ENCODE measurements around the gene CFAP61. TPM values are rescaled to one million over a fixed set of nuclear protein-coding genes. Genes with fewer than 3 reads are reported as not detected.

The CFAP61 gene
- polyA plus RNA-seq, 1 of the 3 experiments (the other 2 are of a cell fraction): 0.26 TPM

GRCh38 chr20:20078041-20078440 lies 25.7 kb downstream of the CFAP61 start:
- ChIA-PET CTCF (interaction anchor here (1.2 kb wide), 1 partner anchor 159 kb away, joined by 5 read pairs; no protein-coding TSS in a partner anchor), POLR2A (no interaction called here)

More at GRCh38 chr20:20078041-20078440, 25.7 kb downstream of the CFAP61 start:
- Histone ChIP-seq H3K9me3 (no peaks in the 10 kb centered on the region), H3K9ac (no peak overlapping the region), H3K27me3 (ENCODE audit: insufficient read depth) (peaks cover 4% of the 10 kb centered on the region; the same call in 1 of the 2 replicates), H3K4me1 (ENCODE audit: control insufficient read depth in 1 of 2, insufficient read depth in 2 of 2, low read depth in 1 of 2, low read length in 1 of 2) (no peaks in the 10 kb centered on the region), H2AFZ (ENCODE audit: low read depth) (no peak overlapping the region), H3F3A (replicated peaks; ENCODE audit: insufficient read depth) (no peaks in the 10 kb centered on the region), H3K36me3 (replicated peaks in 1 of 2; ENCODE audit: control insufficient read depth in 1 of 2, insufficient read depth in 2 of 2, low read length in 1 of 2) (no peaks in the 10 kb centered on the region), H3K4me3 (ENCODE audit: low read depth in 2 of 2, low read length in 1 of 2) (no peak overlapping the region), H3K79me2 (ENCODE audit: insufficient read depth) (no peaks in the 10 kb centered on the region), H4K20me1 (ENCODE audit: insufficient read depth) (no peaks in the 10 kb centered on the region), H3K9me2 (no peaks in the 10 kb centered on the region), H3K4me2 (no peak overlapping the region), H3K27ac (ENCODE audit: low read depth in 2 of 2, low read length in 1 of 2) (no peak overlapping the region)
- TF ChIP-seq NFIC (IDR thresholded peaks at IDR 0.05; ENCODE audit: borderline replicate concordance) (no peak), GATA2 (CRISPR knock-in tag; IDR thresholded peaks at IDR 0.05) (no peak), GABPA (IDR thresholded peaks at IDR 0.05; ENCODE audit: low read depth) (no peak), ZBTB33 (IDR thresholded peaks at IDR 0.05; ENCODE audit: borderline replicate concordance, low read depth) (no peak), RXRA (IDR thresholded peaks at IDR 0.05; ENCODE audit: borderline replicate concordance, low read depth) (no peak), CHD2 (IDR thresholded peaks at IDR 0.05; ENCODE audit: low read length, partially characterized antibody) (no peak), SMC3 (IDR thresholded peaks at IDR 0.05; ENCODE audit: low read depth, low read length) (no peak), RAD21 (IDR thresholded peaks at IDR 0.05; ENCODE audit: low read length) (no peak), IRF3 (IDR thresholded peaks at IDR 0.05; ENCODE audit: low read depth, low read length) (no peak), USF1 (IDR thresholded peaks at IDR 0.05; ENCODE audit: borderline replicate concordance, low read depth) (no peak), USF2 (IDR thresholded peaks at IDR 0.05; ENCODE audit: borderline replicate concordance, low read depth, low read length) (no peak), TEAD4 (IDR thresholded peaks at IDR 0.05; ENCODE audit: borderline replicate concordance, insufficient read depth) (no peak), JUND (IDR thresholded peaks at IDR 0.05) (no peak), ELF1 (IDR thresholded peaks at IDR 0.05) (no peak), YY1 (IDR thresholded peaks at IDR 0.05; ENCODE audit: low read depth) (no peak), MXI1 (IDR thresholded peaks at IDR 0.05; ENCODE audit: low read depth, low read length) (no peak), PBX3 (IDR thresholded peaks at IDR 0.05) (no peak)
- DNase-seq: no peak
- WGBS (ENCODE audit: low lambda C conversion rate): 76% methylated on average over 4 of the region's 4 CpGs
